Neural crest cell (in vitro differentiated cells): ENCODE results near the gene SPTSSA. TPM values are rescaled to one million over a fixed set of nuclear protein-coding genes. Genes with fewer than 3 reads are reported as not detected.

ENCODE experiments used
- DNase-seq: peaks from one replicate; pipeline ENCODE4 v3.0.0; 2021; ENCODE audit warnings: low read depth, mixed read lengths, low spot score
- H3K27ac Mint-ChIP-seq: one replicate; pipeline ENCODE4 v1.8.0; 2021; ENCODE audit warnings: mild to moderate bottlenecking, mixed read lengths; ENCODE audit not compliant: unreplicated experiment
- H3K27me3 Mint-ChIP-seq: 2 replicates; pipeline ENCODE4 v1.8.0; 2021; ENCODE audit warnings: low read depth, mild to moderate bottlenecking, mixed read lengths
- H3K36me3 Mint-ChIP-seq: 2 replicates; pipeline ENCODE4 v1.8.0; 2021; ENCODE audit warnings: low read depth, mild to moderate bottlenecking, mixed read lengths
- H3K4me1 Mint-ChIP-seq: 2 replicates; pipeline ENCODE4 v1.8.0; 2021; ENCODE audit warnings: mixed read lengths
- H3K4me3 Mint-ChIP-seq: one replicate; pipeline ENCODE4 v1.8.0; 2021; ENCODE audit warnings: mild to moderate bottlenecking, mixed read lengths
- H3K9me3 Mint-ChIP-seq: 2 replicates; pipeline ENCODE4 v1.8.0; 2021; ENCODE audit warnings: mixed read lengths
- total RNA-seq: library from RNA; stranded (reverse); gene quantifications from 2 replicates; pipeline ENCODE4 v1.2.1, GENCODE V29; 2021
- TF ChIP-seq, protein P1 (sequence below): fragments of 200-600 bp; sonication (generic); conservative IDR thresholded peaks from 2 replicates; pipeline ENCODE4 v1.5.0; 2021; ENCODE audit warnings: antibody characterized with exemption, mild to moderate bottlenecking

Gene SPTSSA
- total RNA-seq, 1 donor from 2014 or later = 24.7 TPM

DNA sequence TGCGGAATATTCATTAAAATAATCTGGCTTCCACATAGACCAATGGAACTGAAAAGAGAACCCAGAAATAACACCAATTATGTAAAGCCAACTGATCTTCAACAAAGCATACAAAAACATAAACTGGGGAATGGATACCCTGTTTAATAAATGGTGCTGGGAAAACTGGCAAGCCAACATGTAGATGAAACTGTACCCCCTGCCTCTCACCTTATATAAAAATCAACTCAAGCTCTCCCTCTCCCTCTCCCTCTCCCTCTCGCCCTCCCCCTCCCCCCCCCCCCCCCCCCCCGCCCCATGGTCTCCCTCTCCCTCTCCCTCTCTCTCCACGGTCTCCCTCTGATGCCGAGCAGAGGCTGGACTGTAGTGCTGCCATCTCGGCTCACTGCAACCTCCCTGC is 13.1 kb upstream of the SPTSSA start:
- Mint-ChIP-seq H3K4me1 (no peaks in the 10 kb centered on the region), H3K27ac (no peak overlapping the region), H3K9me3 (peaks cover 3% of the 10 kb centered on the region), H3K36me3 (no peaks in the 10 kb centered on the region), H3K27me3 (no peaks in the 10 kb centered on the region), H3K4me3 (no peak overlapping the region)
- no peak for DNase-seq
- TF ChIP-seq, protein P1, sequence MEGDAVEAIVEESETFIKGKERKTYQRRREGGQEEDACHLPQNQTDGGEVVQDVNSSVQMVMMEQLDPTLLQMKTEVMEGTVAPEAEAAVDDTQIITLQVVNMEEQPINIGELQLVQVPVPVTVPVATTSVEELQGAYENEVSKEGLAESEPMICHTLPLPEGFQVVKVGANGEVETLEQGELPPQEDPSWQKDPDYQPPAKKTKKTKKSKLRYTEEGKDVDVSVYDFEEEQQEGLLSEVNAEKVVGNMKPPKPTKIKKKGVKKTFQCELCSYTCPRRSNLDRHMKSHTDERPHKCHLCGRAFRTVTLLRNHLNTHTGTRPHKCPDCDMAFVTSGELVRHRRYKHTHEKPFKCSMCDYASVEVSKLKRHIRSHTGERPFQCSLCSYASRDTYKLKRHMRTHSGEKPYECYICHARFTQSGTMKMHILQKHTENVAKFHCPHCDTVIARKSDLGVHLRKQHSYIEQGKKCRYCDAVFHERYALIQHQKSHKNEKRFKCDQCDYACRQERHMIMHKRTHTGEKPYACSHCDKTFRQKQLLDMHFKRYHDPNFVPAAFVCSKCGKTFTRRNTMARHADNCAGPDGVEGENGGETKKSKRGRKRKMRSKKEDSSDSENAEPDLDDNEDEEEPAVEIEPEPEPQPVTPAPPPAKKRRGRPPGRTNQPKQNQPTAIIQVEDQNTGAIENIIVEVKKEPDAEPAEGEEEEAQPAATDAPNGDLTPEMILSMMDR = no peak

DNA sequence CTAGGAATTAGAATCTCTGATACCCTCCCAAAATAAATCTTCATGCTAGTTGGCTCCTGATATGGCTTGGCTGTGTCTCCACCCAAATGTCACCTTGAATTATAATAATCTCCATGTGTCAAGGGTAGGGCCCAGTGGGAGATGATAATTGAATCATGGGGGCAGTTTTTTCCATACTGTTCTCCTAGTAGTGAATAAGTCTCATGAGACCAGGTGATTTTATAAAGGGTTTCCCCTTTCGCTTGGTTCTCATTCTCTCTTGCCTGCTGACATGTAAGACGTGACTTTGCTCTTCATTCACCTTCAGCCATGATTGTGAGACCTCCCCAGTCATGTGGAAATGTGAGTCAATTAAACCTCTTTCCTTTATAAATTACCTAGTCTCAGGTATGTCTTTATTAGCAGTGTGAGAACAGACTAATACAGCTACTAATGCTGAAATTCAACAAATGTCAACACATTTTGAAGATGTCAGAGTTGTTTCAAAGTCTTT is 12.2 kb upstream of the SPTSSA start:
- Mint-ChIP-seq H3K27me3 (no peaks in the 10 kb centered on the region), H3K9me3 (peaks cover 3% of the 10 kb centered on the region), H3K4me1 (no peaks in the 10 kb centered on the region), H3K4me3 (no peak overlapping the region), H3K27ac (no peak overlapping the region), H3K36me3 (no peaks in the 10 kb centered on the region)
- TF ChIP-seq, protein P1 = no peak
- no peak for DNase-seq

DNA sequence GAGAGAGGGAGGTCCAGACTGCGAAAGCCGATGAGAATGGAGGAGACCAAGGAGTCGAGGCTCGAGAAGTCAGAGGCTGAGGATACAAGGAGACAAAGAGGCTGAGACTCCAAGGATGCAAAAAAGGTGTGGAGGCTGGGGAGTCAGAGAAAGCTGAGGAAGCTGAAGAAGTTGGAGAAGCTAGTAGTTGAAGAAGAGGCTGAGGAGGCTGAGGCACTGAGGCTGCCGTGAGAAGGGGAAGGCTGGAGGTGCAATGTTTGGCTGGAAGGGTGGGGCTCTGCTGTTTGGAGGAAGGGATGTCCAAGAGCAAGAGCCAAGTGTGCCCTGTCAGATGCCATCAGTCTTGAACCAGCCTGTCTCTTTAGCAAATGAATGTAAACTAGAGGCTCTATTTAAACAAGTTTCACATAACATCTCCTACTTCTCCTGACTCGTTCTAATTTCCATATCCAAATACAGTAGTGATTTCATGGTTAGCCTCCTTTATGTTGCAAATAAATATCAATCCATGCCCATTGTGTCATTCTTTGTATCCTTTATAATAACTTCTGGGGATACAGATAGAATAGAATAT is 10.8 kb upstream of the SPTSSA start:
- Mint-ChIP-seq H3K4me1 (no peaks in the 10 kb centered on the region), H3K36me3 (no peaks in the 10 kb centered on the region), H3K4me3 (no peak overlapping the region), H3K27ac (no peak overlapping the region), H3K9me3 (peaks cover 3% of the 10 kb centered on the region), H3K27me3 (no peaks in the 10 kb centered on the region)
- DNase-seq = no peak
- TF ChIP-seq, protein P1 = no peak

DNA sequence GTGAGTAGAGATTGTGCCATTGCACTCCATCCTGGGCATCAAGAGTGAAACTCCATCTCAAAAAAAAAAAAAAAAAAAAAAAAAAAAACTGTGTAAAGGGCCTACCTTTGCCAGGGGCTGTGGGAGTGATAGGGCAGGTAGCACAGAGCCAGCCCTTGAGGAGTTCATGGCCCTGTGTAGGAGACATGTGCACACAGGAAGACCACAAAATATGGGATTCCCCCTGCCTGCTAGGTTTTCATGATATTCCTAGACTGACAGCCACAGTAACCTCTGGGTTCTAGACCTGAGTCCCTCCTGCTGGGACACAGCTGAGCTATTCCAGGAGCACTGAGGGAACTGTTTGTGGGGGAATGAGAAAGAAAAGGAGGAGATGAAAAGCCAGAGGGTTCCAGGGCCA is 8.3 kb upstream of the SPTSSA start:
- no peaks in the 10 kb centered on the region for H3K27me3 Mint-ChIP-seq
- TF ChIP-seq, protein P1 = no peak
- no peak overlapping the region for H3K27ac Mint-ChIP-seq
- H3K4me1 Mint-ChIP-seq = no peaks in the 10 kb centered on the region
- no peaks in the 10 kb centered on the region for H3K36me3 Mint-ChIP-seq
- H3K9me3 Mint-ChIP-seq = no peaks in the 10 kb centered on the region
- DNase-seq = no peak
- H3K4me3 Mint-ChIP-seq = no peak overlapping the region

DNA sequence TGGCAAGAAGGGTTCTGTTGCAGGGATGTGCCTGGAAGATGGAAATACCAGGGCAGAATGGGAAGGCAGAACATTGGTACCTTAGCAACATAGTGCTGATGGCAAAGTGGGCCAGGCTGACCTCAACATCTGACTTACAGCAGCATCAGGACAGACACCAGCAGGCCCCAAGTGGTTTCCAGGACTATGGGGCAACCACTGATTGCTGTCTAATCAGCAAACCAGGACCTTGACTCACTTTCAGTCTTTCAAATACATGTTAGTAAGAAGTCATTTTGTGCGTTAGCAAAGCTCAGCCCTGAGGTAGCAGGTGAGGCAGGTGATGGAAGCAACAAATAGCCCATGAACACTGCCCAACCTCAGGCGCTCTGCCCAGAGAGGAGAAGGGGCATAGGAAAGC is 4.7 kb upstream of the SPTSSA start:
- Mint-ChIP-seq H3K27me3 (no peaks in the 10 kb centered on the region), H3K4me3 (no peak overlapping the region), H3K27ac (no peak overlapping the region), H3K9me3 (no peaks in the 10 kb centered on the region), H3K4me1 (peaks cover 7% of the 10 kb centered on the region), H3K36me3 (no peaks in the 10 kb centered on the region)
- no peak for DNase-seq
- TF ChIP-seq, protein P1 = no peak
